Kidney tubule cell (primary cell): Measurements from ENCODE around the gene KIF27.
A peak's percentile ranks its signal among the peaks of the same experiment; 100 is the strongest.
"Not testable (repeated sequence)": the region's sequence is repeated elsewhere in the genome, so short reads cannot be mapped to it uniquely, and the experiment has no call there.

Experiments used
- DNase-seq: peaks from one replicate; pipeline ENCODE4 v3.0.0-alpha.2; 2018; ENCODE audit warnings: low spot score

Gene KIF27, protein sequence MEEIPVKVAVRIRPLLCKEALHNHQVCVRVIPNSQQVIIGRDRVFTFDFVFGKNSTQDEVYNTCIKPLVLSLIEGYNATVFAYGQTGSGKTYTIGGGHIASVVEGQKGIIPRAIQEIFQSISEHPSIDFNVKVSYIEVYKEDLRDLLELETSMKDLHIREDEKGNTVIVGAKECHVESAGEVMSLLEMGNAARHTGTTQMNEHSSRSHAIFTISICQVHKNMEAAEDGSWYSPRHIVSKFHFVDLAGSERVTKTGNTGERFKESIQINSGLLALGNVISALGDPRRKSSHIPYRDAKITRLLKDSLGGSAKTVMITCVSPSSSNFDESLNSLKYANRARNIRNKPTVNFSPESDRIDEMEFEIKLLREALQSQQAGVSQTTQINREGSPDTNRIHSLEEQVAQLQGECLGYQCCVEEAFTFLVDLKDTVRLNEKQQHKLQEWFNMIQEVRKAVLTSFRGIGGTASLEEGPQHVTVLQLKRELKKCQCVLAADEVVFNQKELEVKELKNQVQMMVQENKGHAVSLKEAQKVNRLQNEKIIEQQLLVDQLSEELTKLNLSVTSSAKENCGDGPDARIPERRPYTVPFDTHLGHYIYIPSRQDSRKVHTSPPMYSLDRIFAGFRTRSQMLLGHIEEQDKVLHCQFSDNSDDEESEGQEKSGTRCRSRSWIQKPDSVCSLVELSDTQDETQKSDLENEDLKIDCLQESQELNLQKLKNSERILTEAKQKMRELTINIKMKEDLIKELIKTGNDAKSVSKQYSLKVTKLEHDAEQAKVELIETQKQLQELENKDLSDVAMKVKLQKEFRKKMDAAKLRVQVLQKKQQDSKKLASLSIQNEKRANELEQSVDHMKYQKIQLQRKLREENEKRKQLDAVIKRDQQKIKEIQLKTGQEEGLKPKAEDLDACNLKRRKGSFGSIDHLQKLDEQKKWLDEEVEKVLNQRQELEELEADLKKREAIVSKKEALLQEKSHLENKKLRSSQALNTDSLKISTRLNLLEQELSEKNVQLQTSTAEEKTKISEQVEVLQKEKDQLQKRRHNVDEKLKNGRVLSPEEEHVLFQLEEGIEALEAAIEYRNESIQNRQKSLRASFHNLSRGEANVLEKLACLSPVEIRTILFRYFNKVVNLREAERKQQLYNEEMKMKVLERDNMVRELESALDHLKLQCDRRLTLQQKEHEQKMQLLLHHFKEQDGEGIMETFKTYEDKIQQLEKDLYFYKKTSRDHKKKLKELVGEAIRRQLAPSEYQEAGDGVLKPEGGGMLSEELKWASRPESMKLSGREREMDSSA (N-terminal part only)

DNA sequence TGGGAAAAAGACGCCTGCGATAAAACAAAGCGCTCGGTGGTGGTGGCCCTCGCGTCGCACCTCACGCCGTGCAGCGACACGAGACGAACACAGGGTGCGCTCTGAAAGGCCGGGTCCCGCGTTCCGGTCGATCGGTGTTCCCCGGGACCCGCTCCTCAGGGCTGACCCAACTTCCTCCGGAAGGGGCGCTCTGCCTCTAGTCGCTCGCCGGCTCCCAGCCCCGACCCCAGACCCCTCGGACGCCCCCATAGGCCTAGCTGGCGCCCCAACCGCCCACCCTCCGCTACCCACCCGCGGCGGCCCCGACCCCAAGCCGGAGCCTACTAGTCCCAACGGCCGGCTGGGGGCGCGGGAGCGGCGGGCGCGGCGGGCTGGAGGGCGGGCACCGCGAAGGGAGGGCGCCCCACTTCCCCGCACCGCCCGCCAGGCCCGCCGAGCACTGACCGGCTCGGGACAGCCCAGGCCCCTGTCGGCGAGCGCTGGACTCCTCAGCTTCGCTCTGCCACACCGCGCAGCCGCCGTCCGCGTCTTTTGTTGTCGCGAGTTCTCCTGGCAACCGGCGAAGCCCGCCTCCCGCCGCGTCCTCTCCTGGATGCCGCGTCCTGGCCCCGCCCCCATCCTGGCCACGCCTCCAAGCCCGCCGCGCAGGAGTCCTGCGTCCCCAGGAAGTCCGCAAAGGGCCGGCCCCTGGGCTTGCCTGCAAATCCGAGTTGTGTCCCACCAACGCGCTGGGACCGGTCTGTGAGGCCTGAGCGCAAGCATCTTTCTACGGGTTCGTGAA is at the start of gene KIF27:
Gene KIF27, minus strand, starts transcription at position 506 of the 781 bp plus-strand sequence. CDS start 5,841 bp downstream, outside the sequence.
- peak; percentile 98 for DNase-seq

DNA sequence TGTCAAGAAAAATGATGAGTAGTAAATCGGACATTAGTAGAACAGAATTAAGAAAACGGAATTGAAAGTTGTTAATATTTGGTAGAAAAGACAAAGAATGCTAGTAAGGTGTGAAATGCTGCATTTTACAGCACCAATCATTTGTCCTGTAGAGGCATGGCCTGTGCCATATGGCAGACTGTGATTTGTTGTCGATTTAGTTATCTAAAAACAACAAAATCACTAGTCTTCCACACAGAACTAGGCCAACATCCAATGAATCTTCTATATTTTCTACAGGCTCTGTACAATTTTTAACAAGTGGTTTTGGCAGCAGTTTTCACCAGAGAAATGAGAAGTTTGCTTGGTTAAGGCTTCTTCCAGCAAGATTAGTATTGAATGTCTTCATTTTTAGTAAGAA is 48.4 kb upstream of the KIF27 start:
- DNase-seq = no peak

DNA sequence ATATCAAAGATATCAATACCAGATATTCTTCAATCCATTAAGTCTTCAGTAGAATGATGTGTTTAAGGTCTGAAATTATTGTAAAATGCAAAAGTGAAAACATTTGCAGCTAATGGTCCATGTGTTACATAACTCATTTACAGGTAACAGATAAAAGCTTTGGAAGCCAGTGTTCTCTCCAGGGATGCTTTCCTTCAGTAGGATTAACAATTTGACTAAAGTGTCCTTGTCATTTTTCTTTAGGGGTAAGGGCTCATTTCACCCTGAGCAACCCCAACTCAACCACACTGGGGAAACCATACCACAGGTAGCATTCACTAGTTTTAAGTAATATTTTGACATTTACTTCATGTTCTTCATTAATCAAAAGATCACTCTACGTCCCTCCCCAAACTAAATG is 45.8 kb upstream of the KIF27 start:
- no peak for DNase-seq

DNA sequence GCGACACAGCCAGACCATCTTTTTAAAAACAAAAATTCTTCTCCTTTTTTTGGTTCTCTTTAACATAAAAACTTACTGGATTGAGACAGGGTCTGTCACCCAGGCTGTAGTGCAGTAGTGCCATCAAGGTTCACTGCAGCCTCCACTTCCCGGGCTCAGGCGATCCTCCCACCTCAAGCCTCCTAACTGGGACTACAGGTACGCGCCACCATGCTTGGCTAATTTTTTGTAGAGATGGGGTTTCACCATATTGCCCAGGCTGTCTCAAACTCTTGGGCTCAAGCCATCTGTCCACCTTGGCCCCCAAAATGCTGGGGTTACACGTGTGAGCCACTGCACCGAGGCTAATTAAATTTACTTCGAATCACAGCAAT is 45.0 kb upstream of the KIF27 start:
- no peak for DNase-seq

DNA sequence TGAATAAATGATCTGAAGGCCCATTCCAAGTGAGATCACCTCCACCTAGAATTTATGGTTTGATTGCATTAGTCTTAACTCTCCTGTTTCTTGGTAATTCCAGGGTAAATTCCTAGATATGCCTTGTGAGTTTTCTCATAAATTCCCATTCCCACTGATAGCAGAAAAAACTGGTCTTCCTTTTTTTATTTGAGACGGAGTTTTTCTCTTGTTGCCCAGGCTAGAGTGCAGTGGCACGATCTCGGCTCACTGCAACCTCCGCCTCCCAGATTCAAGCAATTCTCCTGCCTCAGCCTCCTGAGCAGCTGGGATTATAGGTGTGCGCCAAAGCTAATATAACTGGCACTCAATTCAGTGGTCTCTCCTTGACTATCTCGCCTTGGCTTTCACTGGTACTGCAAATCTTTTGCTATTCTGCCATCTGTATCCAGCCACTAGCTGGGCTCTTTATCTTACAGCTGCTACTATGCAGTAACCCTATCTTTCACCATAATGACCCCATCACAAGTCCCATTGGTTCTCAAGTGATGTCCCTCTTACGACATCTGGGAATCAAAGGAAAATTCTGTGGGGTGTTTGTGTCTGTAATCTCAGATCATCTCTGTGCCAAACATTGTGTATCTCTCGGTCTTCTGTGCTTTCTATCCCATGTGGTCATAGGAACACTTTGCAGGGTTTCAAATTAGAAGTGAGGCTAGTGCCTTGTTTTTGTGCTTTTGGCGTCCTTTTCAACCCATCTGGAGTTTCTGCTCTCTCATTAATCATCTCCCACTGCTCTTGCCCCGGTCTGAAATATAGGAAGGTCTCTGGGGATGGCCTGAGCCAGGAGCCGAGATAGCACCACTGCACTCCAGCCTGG is 44.3 kb upstream of the KIF27 start:
- DNase-seq = no peak

DNA sequence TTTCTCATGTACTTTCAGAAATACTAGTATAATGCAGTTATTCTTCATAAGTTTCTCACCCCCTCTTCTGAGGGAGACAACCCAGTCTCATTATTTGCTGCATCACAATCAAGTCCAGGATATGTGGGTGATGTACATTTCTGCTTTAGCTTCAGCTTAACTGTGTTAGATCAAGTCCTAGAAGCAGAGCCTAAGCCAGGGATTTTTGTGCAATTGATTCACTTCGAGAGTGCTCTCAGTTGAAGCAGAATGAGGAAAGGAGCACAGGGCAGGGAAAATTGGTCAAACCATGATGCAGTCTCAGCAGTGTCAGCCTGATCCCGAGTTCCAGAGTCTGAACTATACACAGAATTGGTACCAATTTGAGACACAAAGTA is 43.7 kb upstream of the KIF27 start:
- DNase-seq = no peak

DNA sequence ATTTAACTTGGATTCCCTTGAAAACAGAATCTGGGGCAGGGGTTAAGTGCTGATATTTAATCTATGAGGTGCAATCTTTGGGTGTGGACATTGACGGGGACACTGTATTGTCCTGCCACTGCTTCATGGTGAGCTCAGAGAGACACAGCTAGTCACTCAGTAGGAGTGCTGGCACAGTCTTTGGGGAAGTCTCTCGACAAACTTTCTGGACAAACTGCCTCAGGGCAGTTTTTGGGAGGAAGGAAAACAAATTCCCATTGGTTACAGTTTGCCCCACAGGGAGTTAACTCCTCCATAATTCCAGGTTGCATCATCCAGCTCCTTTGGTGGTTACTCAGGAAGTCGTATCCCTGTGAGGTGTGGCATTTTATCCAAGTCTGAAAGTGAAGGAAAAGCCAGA is 40.9 kb upstream of the KIF27 start:
- DNase-seq = peak; percentile 72

DNA sequence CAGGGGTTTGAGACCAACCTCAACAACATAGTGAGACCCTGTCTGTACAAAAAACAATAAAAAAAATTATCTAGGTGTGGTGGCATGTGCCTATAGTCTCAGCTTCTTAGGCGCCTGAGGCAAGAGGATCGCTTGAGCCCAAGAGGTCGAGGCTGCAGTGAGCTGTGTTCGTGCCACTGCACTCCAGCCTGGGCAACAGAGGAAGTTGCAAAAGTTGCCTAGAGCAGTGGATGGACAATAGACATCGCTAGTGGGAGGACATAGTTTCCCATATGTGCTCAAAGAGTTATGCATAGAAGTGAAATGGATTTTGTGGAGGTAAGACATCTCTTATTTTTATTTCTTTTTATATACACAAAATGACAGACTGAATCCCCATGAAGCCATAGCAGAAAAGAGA is 39.8 kb upstream of the KIF27 start:
- no peak for DNase-seq

DNA sequence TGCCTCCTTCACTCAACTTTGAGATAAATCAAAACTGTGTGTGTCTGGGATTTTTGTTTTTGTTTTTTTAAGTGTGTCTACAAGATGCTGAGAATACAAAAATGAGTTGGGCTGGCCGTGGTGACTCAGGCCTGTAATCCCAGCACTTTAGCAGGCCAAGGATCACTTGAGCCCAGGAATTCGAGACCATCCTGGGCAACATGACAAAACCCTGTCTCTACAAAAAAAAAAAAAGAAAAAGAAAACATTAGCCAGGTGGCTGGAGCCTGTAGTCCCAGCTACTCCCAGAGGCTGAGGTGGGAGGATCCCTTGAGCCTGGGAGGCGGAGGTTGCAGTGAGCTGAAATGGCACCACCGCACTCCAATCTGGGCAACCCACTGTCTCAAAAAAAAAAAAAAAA is 37.8 kb upstream of the KIF27 start:
- peak; percentile 96 for DNase-seq

DNA sequence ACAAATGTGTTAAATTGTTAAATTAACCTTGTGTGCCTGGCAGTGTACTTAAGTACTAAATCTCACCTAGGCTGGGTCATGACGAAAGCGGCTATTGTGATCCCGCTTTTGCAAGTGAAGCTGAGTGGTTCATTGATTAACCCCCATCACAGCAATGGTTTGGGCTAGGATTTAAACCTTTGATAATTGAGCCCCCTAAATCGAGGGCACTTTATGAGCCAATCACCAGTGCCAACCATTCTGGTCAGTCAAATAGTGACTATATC is 35.9 kb upstream of the KIF27 start:
- no peak for DNase-seq

DNA sequence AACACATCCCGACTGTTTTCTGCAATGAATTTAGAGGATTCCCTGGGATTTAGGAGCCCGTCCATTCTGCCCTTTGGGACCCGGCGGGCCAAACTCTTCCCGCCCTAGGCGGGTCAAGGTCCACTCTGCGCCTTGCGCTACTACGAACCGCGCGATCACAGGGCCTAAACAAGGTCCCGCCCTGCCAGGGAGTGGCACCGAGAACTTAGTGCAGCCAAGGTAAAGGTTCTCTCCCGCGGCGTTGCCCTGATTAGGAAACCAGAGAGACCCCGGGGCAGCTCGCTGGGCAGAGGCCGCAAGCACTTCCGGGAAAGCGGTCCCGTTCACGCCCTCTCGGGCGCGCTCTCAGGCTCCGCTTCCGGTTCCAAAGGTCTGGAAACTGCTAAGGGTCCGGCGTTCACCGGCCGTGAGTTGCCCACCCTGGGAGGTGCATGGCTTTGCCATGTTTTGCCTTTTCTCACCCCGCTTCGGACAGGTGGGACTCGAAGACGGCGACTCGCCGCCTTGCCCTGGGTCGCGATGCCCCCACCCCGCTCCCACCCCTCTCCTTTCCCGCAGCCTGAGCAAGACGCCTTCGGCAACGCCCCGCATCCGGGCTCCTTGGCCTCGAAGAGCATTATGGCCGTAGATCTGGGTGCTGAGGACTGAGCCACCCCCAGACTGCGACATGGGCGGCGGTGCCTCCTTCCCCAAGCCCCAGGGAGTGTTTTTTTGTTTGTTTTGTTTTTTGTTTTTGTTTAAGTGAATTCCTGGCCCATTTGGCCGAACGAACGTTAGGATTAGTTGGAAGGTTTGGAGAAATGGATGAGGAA is 35.4 kb upstream of the KIF27 start:
- peak; percentile 81 for DNase-seq

DNA sequence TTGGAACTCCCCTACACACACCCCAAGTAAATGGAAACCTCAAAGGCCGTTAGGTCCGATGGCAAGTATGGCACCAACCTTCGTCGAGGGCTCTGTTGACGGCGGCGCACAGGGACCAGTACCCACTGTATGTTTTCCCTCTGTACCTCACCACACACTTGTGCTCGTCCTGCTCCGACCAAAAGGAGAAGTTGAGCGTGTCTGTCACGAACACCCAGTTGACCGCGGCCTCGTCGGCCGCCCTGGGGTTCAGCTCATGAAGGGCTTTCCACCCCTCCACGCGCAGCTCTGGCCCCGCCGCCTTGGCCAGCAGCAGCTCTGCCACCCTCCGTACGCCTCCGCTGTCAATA is 34.8 kb upstream of the KIF27 start:
- DNase-seq = no peak

DNA sequence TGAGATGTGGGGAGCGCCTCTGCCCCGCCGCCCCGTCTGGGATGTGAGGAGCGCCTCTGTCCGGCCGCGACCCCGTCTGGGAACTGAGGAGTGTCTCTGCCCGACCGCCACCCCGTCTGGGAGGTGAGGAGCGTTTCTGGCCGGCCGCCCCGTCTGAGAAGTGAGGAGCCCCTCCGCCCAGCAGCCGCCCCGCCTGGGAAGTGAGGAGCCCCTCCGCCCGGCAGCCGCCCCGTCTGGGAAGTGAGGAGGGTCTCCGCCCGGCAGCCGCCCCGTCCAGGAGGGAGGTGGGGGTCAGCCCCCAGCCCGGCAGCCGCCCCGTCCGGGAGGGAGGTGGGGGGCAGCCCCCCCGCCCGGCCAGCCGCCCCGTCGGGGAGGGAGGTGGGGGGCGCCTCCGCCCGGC is 26.9 kb upstream of the KIF27 start:
- DNase-seq = not testable (repeated sequence)

DNA sequence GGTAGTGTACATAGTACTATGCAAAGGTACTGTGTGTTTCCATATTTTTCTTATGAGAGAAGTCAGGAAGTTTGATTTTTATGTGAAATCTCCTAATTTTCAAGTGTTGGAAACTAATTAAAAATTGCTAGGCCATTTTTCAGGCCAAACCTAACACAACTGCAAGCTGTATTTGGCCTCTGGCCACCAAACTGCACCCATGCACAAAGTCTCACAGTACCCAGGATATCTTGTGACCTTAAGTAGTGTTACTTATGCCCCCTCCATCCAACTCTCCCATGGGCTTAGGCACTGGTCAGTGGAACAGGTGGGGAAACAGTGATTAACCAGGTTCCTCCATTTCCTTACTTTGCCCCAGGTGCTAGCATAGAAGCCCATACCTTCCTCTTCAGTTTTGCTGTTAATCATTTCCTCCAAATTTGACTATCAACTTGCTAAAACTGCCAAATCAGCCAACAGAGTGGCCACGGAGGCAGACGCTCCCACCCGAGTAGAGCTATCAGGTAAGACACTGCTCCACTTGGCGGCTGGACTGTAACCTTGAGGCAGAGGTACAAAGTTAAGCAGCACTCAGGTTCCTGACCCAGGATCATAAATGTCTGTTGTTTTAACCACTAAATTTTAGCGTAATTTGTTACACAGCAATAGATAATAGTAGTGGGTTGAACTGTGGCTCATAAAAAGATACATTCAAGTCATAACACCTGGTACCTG is 19.5 kb upstream of the KIF27 start:
- no peak for DNase-seq

DNA sequence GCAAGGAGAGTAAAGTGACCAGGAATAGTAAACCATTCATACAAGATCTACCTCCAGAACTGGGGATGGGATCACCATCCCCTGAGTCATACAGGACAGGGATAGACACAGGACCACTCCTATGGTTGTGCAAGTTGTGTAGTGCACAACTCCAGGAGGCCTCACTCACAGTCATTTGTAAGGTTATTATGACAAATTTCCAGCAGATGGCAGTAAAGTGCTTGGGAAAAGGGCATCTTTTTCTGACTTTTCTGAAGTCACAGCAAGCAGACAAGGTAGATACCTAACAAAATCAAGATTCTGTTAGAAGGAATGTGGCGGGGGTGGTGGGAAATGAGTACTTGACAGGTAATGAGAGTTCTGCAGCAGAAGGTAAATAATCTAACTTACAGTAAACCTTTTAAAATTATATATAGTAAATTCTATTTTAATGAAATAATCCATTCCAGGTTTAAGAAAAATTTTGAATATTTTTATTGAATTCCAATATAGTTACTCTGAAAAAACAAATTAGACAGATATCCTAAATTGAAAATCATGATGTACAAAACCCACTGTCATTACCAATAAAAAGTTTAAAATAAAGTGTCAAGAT is 16.7 kb upstream of the KIF27 start:
- peak; percentile 81 for DNase-seq

DNA sequence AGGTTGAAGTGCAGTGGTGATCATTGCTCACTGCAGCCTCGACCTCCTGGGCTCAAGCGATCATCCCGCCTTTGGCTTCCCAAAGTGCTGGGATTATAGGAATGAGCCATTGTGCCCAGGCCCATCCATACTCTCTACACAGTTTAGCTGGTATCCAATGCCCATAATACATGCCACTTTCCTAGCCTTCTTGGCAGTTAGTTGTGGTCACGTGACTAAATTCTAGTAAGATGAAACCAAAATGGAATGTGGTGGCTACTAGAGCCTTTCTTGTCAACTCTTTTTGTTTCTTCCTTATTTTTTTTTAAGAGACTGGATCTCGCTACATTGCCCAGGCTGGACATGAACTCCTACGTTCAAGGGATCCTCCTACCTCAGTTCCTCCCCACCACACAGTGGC is 15.3 kb upstream of the KIF27 start:
- DNase-seq = no peak

DNA sequence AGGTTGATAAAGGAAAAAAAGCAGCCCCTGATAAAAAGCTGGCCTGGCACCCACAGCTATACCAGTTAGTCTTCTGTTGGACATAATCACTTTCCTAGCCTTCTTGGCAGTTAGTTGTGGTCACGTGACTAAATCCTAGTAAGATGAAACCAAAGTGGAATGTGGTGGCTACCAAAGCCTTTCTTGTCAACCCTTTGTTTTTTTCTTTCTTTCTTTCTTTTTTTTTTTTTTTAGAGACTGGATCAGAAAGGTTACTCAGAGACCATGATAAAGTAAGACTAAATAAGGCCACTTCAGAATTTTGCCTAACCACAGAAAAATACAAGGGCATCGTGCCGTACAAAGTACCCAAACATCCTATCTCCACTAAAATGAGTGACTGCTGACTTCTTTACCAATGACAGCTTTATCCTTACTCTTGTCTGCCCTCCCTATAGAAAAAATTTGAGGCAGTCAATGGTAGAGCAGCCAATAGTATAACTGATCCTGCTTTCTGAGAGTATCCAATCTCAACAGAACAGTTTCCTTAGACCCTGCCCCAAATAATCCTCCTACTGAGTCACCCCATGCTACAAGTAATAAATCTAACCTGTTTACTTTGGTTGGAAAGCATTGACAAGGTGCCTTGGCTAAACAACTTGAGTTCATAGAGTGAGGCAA is 14.2 kb upstream of the KIF27 start:
- DNase-seq = peak; percentile 67

DNA sequence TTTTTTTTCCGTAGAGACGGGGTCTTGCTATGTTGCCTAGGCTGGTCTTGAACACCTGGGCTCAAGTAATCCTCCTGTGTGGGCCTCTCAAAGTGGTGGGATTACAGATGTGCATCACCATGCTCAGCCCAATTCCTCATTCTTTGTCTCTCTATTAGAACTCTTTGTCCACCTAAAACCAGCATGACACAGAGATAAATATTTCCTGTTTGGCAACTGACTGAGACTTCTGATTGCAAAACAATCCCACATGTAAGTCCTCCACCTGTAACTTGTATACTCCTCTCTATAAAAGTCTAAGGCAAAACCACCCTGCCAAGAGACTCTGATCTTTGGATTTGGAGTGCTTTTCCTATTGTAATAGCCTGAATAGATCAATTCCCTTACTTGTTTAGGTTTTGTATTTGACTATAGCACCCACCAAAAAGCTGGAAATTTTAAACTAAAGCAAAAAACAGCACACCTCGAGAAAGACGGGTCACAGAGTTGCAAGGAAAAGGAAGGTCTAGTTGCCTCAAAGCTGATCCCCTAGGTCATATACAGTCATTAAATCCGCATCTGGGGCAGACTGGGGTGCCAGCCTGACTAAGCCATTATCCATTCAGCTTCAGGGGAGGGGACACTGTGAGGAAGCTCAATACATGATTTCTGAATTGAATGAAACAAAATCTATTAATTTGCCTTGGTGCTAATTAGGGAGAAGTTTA is 13.5 kb upstream of the KIF27 start:
- DNase-seq = peak; percentile 63
